ENCODE data around the gene FBXO40. TPM values are rescaled to one million over a fixed set of nuclear protein-coding genes. Genes with fewer than 3 reads are reported as not detected.
"Not testable (repeated sequence)": the region's sequence is repeated elsewhere in the genome, so short reads cannot be mapped to it uniquely, and the experiment has no call there.

FBXO40 gene
- total RNA-seq, 1 experiment from 2014 or later: not detected

- no TSS peak for BruUV-seq (replicated peaks)
- POLR2A ChIA-PET (ENCODE audit: low non-redundant PET): no interaction called here
- CTCF ChIA-PET: no interaction called here
Observed at GRCh38 chr3:121584418-121584817, 8.8 kb upstream of the FBXO40 start.

GRCh38 chr3:121593806-121594205 is 627 bp downstream of the FBXO40 start:
- H3K4me1 ChIP-seq (ENCODE audit: insufficient read depth, low read length, poor library complexity, severe bottlenecking); CTCF ChIA-PET; H3K27me3 ChIP-seq (replicated peaks; ENCODE audit: insufficient read depth, low read depth, low read length, poor library complexity); H3K4me3 ChIP-seq (ENCODE audit: low read depth, low read length, poor library complexity, severe bottlenecking); H3K9me3 ChIP-seq (ENCODE audit: low read depth, low read length, poor library complexity, severe bottlenecking); H3K27ac ChIP-seq (ENCODE audit: low read depth, low read length, poor library complexity, severe bottlenecking); intact Hi-C loops (cut with micrococcal nuclease; ENCODE audit: unreplicated experiment); POLR2A ChIA-PET (ENCODE audit: low non-redundant PET); H3K36me3 ChIP-seq (ENCODE audit: insufficient read depth, low read length, poor library complexity, severe bottlenecking); DNase-seq (ENCODE audit: low spot score); BruUV-seq (replicated peaks): not testable (repeated sequence)

More at GRCh38 chr3:121584418-121584817, 8.8 kb upstream of the FBXO40 start:
- H3K4me1 ChIP-seq (ENCODE audit: insufficient read depth, low read length, poor library complexity, severe bottlenecking): no peaks in the 10 kb centered on the region
- TF ChIP-seq EZH2 (IDR thresholded peaks at IDR 0.05; ENCODE audit: borderline replicate concordance, low read depth, low read length, poor library complexity, severe bottlenecking): no peak
- TF ChIP-seq CTCF (conservative IDR thresholded peaks at IDR 0.05; ENCODE audit: low read depth, low read length): no peak
- intact Hi-C loops (cut with micrococcal nuclease; ENCODE audit: unreplicated experiment): no loop called here
- H3K27ac ChIP-seq (ENCODE audit: low read depth, low read length, poor library complexity, severe bottlenecking): no peak overlapping the region
- H3K4me3 ChIP-seq (ENCODE audit: low read depth, low read length, poor library complexity, severe bottlenecking): no peak overlapping the region
- H3K9me3 ChIP-seq (ENCODE audit: low read depth, low read length, poor library complexity, severe bottlenecking): no peaks in the 10 kb centered on the region
- H3K36me3 ChIP-seq (ENCODE audit: insufficient read depth, low read length, poor library complexity, severe bottlenecking): no peaks in the 10 kb centered on the region
- no peak for DNase-seq (ENCODE audit: low spot score)
- no peaks in the 10 kb centered on the region for H3K27me3 ChIP-seq (replicated peaks; ENCODE audit: insufficient read depth, low read depth, low read length, poor library complexity)

GRCh38 chr3:121594850-121595249 is 1.7 kb downstream of the FBXO40 start:
- CTCF ChIA-PET: no interaction called here
- BruUV-seq (replicated peaks): no TSS peak
- Histone ChIP-seq H3K27ac (ENCODE audit: low read depth, low read length, poor library complexity, severe bottlenecking) (no peak overlapping the region), H3K9me3 (ENCODE audit: low read depth, low read length, poor library complexity, severe bottlenecking) (no peaks in the 10 kb centered on the region), H3K27me3 (replicated peaks; ENCODE audit: insufficient read depth, low read depth, low read length, poor library complexity) (no peaks in the 10 kb centered on the region), H3K4me3 (ENCODE audit: low read depth, low read length, poor library complexity, severe bottlenecking) (no peak overlapping the region), H3K4me1 (ENCODE audit: insufficient read depth, low read length, poor library complexity, severe bottlenecking) (no peaks in the 10 kb centered on the region), H3K36me3 (ENCODE audit: insufficient read depth, low read length, poor library complexity, severe bottlenecking) (no peaks in the 10 kb centered on the region)
- TF ChIP-seq CTCF (conservative IDR thresholded peaks at IDR 0.05; ENCODE audit: low read depth, low read length) (no peak), EZH2 (IDR thresholded peaks at IDR 0.05; ENCODE audit: borderline replicate concordance, low read depth, low read length, poor library complexity, severe bottlenecking) (no peak)
- no peak for DNase-seq (ENCODE audit: low spot score)
- intact Hi-C loops (cut with micrococcal nuclease; ENCODE audit: unreplicated experiment): no loop called here
- POLR2A ChIA-PET (ENCODE audit: low non-redundant PET): no interaction called here

- CTCF ChIA-PET: no interaction called here
Observed at GRCh38 chr3:121595765-121596406, 2.7 kb downstream of the FBXO40 start.

More at GRCh38 chr3:121595765-121596406, 2.7 kb downstream of the FBXO40 start:
- intact Hi-C loops (cut with micrococcal nuclease; ENCODE audit: unreplicated experiment): no loop called here
- Histone ChIP-seq H3K27me3 (replicated peaks; ENCODE audit: insufficient read depth, low read depth, low read length, poor library complexity) (no peaks in the 10 kb centered on the region), H3K4me3 (ENCODE audit: low read depth, low read length, poor library complexity, severe bottlenecking) (no peak overlapping the region), H3K9me3 (ENCODE audit: low read depth, low read length, poor library complexity, severe bottlenecking) (no peaks in the 10 kb centered on the region), H3K36me3 (ENCODE audit: insufficient read depth, low read length, poor library complexity, severe bottlenecking) (no peaks in the 10 kb centered on the region), H3K4me1 (ENCODE audit: insufficient read depth, low read length, poor library complexity, severe bottlenecking) (no peaks in the 10 kb centered on the region), H3K27ac (ENCODE audit: low read depth, low read length, poor library complexity, severe bottlenecking) (no peak overlapping the region)
- BruUV-seq (replicated peaks): no TSS peak
- DNase-seq (ENCODE audit: low spot score): no peak
- POLR2A ChIA-PET (ENCODE audit: low non-redundant PET): no interaction called here
- no peak for TF ChIP-seq CTCF (conservative IDR thresholded peaks at IDR 0.05; ENCODE audit: low read depth, low read length)
- no peak for TF ChIP-seq EZH2 (IDR thresholded peaks at IDR 0.05; ENCODE audit: borderline replicate concordance, low read depth, low read length, poor library complexity, severe bottlenecking)
